ENCODE results near the gene MAP4K5. TPM values are rescaled to one million over a fixed set of nuclear protein-coding genes. Genes with fewer than 3 reads are reported as not detected.
A peak's percentile ranks its signal among the peaks of the same experiment; 100 is the strongest.

MAP4K5 gene
- total and polyA plus RNA-seq, 2 of the 13 experiments (the other 11 are each of a cell fraction or from before 2014, with no cell fraction given) = 12.7 to 23.9 TPM

GRCh38 chr14:50532502-50533240 lies at the start of gene MAP4K5 (continued):
- TF ChIP-seq ZNF281 (CRISPR knock-in tag; IDR thresholded peaks at IDR 0.05; ENCODE audit: borderline replicate concordance) (no peak), SAP130 (CRISPR knock-in tag; IDR thresholded peaks at IDR 0.05; ENCODE audit: low read depth) (peak; percentile 87), NR0B2 (CRISPR knock-in tag; IDR thresholded peaks at IDR 0.05) (peak; percentile 85; the same call in 1 of the 2 replicates), MAFK (conservative IDR thresholded peaks at IDR 0.05 in 1 of 2, IDR thresholded peaks at IDR 0.05 in 1 of 2; ENCODE audit: low read length in 2 of 2) (no peak), ZNF362 (CRISPR knock-in tag; IDR thresholded peaks at IDR 0.05; ENCODE audit: borderline replicate concordance) (0 out of 2 replicates have a peak, but pooled peaks have one; percentile 19), E2F5 (CRISPR knock-in tag; conservative IDR thresholded peaks at IDR 0.05) (peak; percentile 30; the same call in 1 of the 2 replicates), TAF1 (CRISPR knock-in tag; IDR thresholded peaks at IDR 0.05) (peak; percentile 29; the same call in 1 of the 2 replicates), HNRNPLL (IDR thresholded peaks at IDR 0.05; ENCODE audit: low read depth, low read length, poor library complexity, severe bottlenecking) (peak; percentile 58), KLF16 (CRISPR knock-in tag; IDR thresholded peaks at IDR 0.05) (peak in 1 of 2 experiments; percentile 52; a peak in 1 of 4 replicates), ZNF768 (CRISPR knock-in tag; IDR thresholded peaks at IDR 0.05) (peak; percentile 10; the same call in 1 of the 2 replicates), ATF7-NPFF (CRISPR knock-in tag; IDR thresholded peaks at IDR 0.05; ENCODE audit: low read depth) (peak; percentile 75), ISL2 (CRISPR knock-in tag; IDR thresholded peaks at IDR 0.05) (0 out of 2 replicates have a peak, but pooled peaks have one; percentile 46), MXI1 (IDR thresholded peaks at IDR 0.05; ENCODE audit: borderline replicate concordance, low read depth, low read length) (peak; percentile 89; the same call in 1 of the 3 replicates), XRCC5 (optimal IDR thresholded peaks at IDR 0.05; ENCODE audit: low read length) (peak; percentile 37), SMAD9 (CRISPR knock-in tag; IDR thresholded peaks at IDR 0.05) (no peak), TBX2 (CRISPR knock-in tag; IDR thresholded peaks at IDR 0.05; ENCODE audit: borderline replicate concordance) (peak; percentile 23; the same call in 1 of the 2 replicates), BATF2 (CRISPR knock-in tag; IDR thresholded peaks at IDR 0.05) (0 out of 2 replicates have a peak, but pooled peaks have one; percentile 50), ASH2L (IDR thresholded peaks at IDR 0.05; ENCODE audit: insufficient read length, low read depth, low read length) (peak; percentile 57), MNT (IDR thresholded peaks at IDR 0.05) (peak; percentile 51; the same call in 1 of the 2 replicates), TMF1 (CRISPR knock-in tag; IDR thresholded peaks at IDR 0.05; ENCODE audit: low read depth) (peak; percentile 63), ZNF326 (CRISPR knock-in tag; IDR thresholded peaks at IDR 0.05; ENCODE audit: borderline replicate concordance) (no peak)
